NCI-H460 (cell line): ENCODE data around the gene DAB1. TPM values are rescaled to one million over a fixed set of nuclear protein-coding genes. Genes with fewer than 3 reads are reported as not detected.
"Not testable (repeated sequence)": the region's sequence is repeated elsewhere in the genome, so short reads cannot be mapped to it uniquely, and the experiment has no call there.

Experiments
- DNase-seq: peaks from one replicate; pipeline ENCODE4 v3.0.0-alpha.2; 2016; ENCODE audit warnings: low read depth; ENCODE audit errors: extremely low read depth
- total RNA-seq: library from RNA; depleted of rRNA; stranded (reverse); fragments of >200 nt; shearing (Covaris generic); gene quantifications from 2 replicates; pipeline ENCODE4 v1.2.3, GENCODE V29; 2014

The DAB1 gene
- total RNA-seq, 1 experiment from 2014 or later = 0.45 TPM

- no peak for DNase-seq
Observed at GRCh38 chr1:57367945-57368344, 55.9 kb downstream of the DAB1 start.

GRCh38 chr1:57363643-57364042 is 60.2 kb downstream of the DAB1 start:
- no peak for DNase-seq

- no peak for DNase-seq
Observed at GRCh38 chr1:57363165-57363564, 60.7 kb downstream of the DAB1 start.

- no peak for DNase-seq
Observed at GRCh38 chr1:57362480-57362879, 61.4 kb downstream of the DAB1 start.

GRCh38 chr1:57361516-57361915 is 62.3 kb downstream of the DAB1 start:
- no peak for DNase-seq

GRCh38 chr1:57360846-57361407 is 62.9 kb downstream of the DAB1 start:
- DNase-seq = no peak

GRCh38 chr1:57357462-57357861 is 66.4 kb downstream of the DAB1 start:
- no peak for DNase-seq

GRCh38 chr1:57353654-57354053 is 70.2 kb downstream of the DAB1 start:
- DNase-seq = no peak

- DNase-seq = no peak
Observed at GRCh38 chr1:57350610-57351009, 73.2 kb downstream of the DAB1 start.

GRCh38 chr1:57348921-57349320 is 74.9 kb downstream of the DAB1 start:
- no peak for DNase-seq

GRCh38 chr1:57345916-57346315 is 77.9 kb downstream of the DAB1 start:
- no peak for DNase-seq

- DNase-seq = no peak
Observed at GRCh38 chr1:57344265-57344664, 79.6 kb downstream of the DAB1 start.

GRCh38 chr1:57343298-57343915 is 80.5 kb downstream of the DAB1 start:
- not testable (repeated sequence) for DNase-seq

- no peak for DNase-seq
Observed at GRCh38 chr1:57341721-57342120, 82.1 kb downstream of the DAB1 start.

- DNase-seq = no peak
Observed at GRCh38 chr1:57340334-57341070, 83.4 kb downstream of the DAB1 start.

- DNase-seq = no peak
Observed at GRCh38 chr1:57337623-57338022, 86.2 kb downstream of the DAB1 start.

- DNase-seq = no peak
Observed at GRCh38 chr1:57336793-57337192, 87.1 kb downstream of the DAB1 start.

- DNase-seq = no peak
Observed at GRCh38 chr1:57331620-57332019, 92.2 kb downstream of the DAB1 start.

GRCh38 chr1:57329937-57330336 is 93.9 kb downstream of the DAB1 start:
- DNase-seq = no peak

- DNase-seq = no peak
Observed at GRCh38 chr1:57329001-57329527, 94.8 kb downstream of the DAB1 start.

- DNase-seq = no peak
Observed at GRCh38 chr1:57327946-57328345, 95.9 kb downstream of the DAB1 start.

GRCh38 chr1:57327336-57327735 is 96.5 kb downstream of the DAB1 start:
- DNase-seq = no peak
